ENCODE results near the gene CLTRN. TPM values are rescaled to one million over a fixed set of nuclear protein-coding genes. Genes with fewer than 3 reads are reported as not detected.
"Not testable (repeated sequence)": the region's sequence is repeated elsewhere in the genome, so short reads cannot be mapped to it uniquely, and the experiment has no call there.

CLTRN gene, protein sequence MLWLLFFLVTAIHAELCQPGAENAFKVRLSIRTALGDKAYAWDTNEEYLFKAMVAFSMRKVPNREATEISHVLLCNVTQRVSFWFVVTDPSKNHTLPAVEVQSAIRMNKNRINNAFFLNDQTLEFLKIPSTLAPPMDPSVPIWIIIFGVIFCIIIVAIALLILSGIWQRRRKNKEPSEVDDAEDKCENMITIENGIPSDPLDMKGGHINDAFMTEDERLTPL
- 1 to 10 TPM; 1.3 to 1.6 TPM for total RNA-seq

DNA sequence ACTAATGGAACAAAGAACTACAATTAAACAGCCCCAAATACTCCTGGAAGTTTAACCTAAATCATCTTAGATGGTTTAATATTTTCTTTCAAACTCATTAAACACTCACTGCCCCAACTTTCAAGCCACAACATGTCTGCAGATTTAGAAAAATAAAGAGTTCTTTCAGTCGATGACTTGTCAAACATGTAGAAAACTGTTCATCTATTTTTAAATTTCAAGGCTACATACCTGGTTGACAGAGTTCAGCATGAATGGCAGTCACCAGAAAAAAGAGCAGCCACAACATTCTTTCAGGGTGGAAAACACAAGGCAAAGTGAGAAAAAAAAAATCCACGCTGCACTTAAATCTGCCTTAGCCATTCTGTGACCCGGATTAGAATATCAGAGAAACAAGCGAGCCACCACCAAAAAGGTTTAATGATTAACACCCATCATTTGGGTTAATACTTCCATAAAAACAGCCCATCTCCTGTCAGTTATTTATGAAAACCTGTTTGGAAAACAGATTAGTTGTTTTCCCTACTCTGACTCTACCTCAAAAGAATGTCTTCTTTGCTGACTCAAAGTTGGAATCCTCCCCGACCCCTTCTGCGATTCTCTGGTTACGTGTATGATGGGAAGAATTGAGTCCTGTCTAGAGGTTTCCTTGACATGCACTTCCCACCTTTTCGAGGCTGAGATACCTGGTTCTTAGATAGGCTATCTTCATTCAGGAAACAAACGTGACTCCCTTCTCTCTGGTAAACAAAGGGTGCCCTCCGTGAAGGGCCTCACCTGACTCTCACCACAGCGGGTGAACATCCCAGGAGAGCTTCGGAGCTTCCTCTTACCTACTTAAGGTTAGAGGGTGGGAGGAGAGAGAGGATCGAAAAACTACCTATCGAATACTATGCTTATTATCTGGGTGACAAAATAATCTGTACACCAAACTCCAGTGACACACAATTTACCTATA is at the start of gene CLTRN:
Gene CLTRN, minus strand, starts transcription at position 319 of the 958 bp plus-strand sequence. Its CDS starts 30 bp downstream, at position 289.
- Histone ChIP-seq H3K27me3 (no peaks in the 10 kb centered on the region), H3K36me3 (replicated peaks in 1 of 2; ENCODE audit: insufficient read depth in 1 of 2, low read depth in 2 of 2) (no peaks in the 10 kb centered on the region), H3K9me3 (no peaks in the 10 kb centered on the region), H3K4me3 (no peak within 1 kb of the TSS), H3K4me1 (no peaks in the 10 kb centered on the region), H3K27ac (peak within 1 kb of the TSS in 2 of 4 donors; percentile 3 to 28)
- WGBS, 2 donors: 14 to 29% methylated on average over 5 to 14 of the region's 14 CpGs
- no peak for TF ChIP-seq POLR2A (IDR thresholded peaks at IDR 0.05)
- TF ChIP-seq, protein P1, sequence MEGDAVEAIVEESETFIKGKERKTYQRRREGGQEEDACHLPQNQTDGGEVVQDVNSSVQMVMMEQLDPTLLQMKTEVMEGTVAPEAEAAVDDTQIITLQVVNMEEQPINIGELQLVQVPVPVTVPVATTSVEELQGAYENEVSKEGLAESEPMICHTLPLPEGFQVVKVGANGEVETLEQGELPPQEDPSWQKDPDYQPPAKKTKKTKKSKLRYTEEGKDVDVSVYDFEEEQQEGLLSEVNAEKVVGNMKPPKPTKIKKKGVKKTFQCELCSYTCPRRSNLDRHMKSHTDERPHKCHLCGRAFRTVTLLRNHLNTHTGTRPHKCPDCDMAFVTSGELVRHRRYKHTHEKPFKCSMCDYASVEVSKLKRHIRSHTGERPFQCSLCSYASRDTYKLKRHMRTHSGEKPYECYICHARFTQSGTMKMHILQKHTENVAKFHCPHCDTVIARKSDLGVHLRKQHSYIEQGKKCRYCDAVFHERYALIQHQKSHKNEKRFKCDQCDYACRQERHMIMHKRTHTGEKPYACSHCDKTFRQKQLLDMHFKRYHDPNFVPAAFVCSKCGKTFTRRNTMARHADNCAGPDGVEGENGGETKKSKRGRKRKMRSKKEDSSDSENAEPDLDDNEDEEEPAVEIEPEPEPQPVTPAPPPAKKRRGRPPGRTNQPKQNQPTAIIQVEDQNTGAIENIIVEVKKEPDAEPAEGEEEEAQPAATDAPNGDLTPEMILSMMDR (IDR thresholded peaks at IDR 0.05): no peak
- intact Hi-C loops (cut with DNase I): no loop called here
- ATAC-seq (peak; percentile 27), DNase-seq (no peak)

GRCh38 chrX:15704273-15704672 is 39.7 kb upstream of the CLTRN start:
- 70 to 76% methylated on average over 2 of the region's 8 CpGs for WGBS, 2 donors
- H3K27me3 ChIP-seq; DNase-seq; intact Hi-C loops (cut with DNase I); H3K36me3 ChIP-seq (replicated peaks in 1 of 2; ENCODE audit: insufficient read depth in 1 of 2, low read depth in 2 of 2); ATAC-seq; H3K9me3 ChIP-seq; H3K4me1 ChIP-seq; H3K27ac ChIP-seq; H3K4me3 ChIP-seq: not testable (repeated sequence)

DNA sequence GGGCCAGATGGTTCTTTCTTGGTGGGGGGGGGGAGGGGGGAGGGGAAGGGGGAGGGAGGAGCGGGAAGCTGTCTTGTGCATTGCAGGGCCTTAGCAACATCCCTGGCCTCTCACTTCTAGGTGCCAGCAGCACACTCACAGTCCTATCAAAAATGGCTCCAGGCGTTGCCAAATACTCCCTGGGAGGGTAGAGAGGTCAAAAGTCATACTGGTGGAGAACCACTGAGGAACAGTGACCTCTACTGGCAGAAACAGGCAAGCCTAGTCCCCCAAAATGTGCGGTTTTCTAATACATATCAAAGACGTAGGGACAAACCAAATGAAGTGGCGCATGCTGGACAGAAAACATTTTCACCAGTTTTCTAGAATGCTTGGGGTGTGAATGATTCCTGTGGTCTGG is 39.2 kb upstream of the CLTRN start:
- no CpG with 5 or more reads among the region's 5 CpGs for WGBS, 2 donors
- ATAC-seq: peak; percentile 42
- H3K36me3 ChIP-seq (replicated peaks in 1 of 2; ENCODE audit: insufficient read depth in 1 of 2, low read depth in 2 of 2); H3K27me3 ChIP-seq; H3K9me3 ChIP-seq; intact Hi-C loops (cut with DNase I); H3K4me3 ChIP-seq; H3K4me1 ChIP-seq; DNase-seq; H3K27ac ChIP-seq: not testable (repeated sequence)

GRCh38 chrX:15702488-15703371 is 38.1 kb upstream of the CLTRN start:
- DNase-seq: no peak
- WGBS, 2 donors: 93% methylated on average over 8 of the region's 40 CpGs; no CpG with 5 or more reads in 1 of the 2 donors
- Histone ChIP-seq H3K9me3 (no peaks in the 10 kb centered on the region), H3K4me3 (no peak overlapping the region), H3K27ac (no peak overlapping the region), H3K27me3 (no peaks in the 10 kb centered on the region), H3K36me3 (replicated peaks in 1 of 2; ENCODE audit: insufficient read depth in 1 of 2, low read depth in 2 of 2) (no peaks in the 10 kb centered on the region), H3K4me1 (no peaks in the 10 kb centered on the region)
- no peak for TF ChIP-seq POLR2A (IDR thresholded peaks at IDR 0.05)
- intact Hi-C loops (cut with DNase I): no loop called here
- ATAC-seq: no peak

DNA sequence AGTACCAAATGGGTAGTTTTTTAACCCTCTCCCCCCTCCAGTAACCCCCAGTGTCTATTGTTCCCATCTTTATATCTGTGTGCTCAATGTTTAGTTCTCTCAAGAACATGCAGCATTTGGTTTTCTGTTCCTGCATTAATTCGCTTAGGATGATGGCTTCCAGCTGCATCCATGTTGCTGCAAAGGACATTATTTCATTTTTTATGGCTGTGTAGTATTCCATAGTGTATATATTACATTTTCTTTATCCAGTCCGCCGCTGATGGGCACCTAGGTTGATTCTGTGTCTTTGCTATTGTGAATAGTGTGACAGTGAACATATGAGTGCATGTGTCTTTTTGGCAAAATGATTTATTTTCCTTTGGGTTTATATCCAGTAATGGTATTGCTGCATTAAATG is 31.9 kb upstream of the CLTRN start:
- no peak for ATAC-seq
- Histone ChIP-seq H3K27me3 (no peaks in the 10 kb centered on the region), H3K4me1 (peaks cover 12% of the 10 kb centered on the region), H3K36me3 (replicated peaks in 1 of 2; ENCODE audit: insufficient read depth in 1 of 2, low read depth in 2 of 2) (no peaks in the 10 kb centered on the region), H3K4me3 (no peak overlapping the region), H3K9me3 (no peaks in the 10 kb centered on the region), H3K27ac (no peak overlapping the region)
- TF ChIP-seq, protein P1 (IDR thresholded peaks at IDR 0.05): no peak
- no peak for TF ChIP-seq POLR2A (IDR thresholded peaks at IDR 0.05)
- no peak for DNase-seq
- intact Hi-C loops (cut with DNase I): no loop called here
- 67 to 100% methylated on average over 3 of the region's 3 CpGs for WGBS, 2 donors

All from body of pancreas (tissue), 4 donors.